CD14-positive monocyte (primary cell): ENCODE data around the gene CBLB. TPM values are rescaled to one million over a fixed set of nuclear protein-coding genes. Genes with fewer than 3 reads are reported as not detected.

Experiments
- DNase-seq, 3 donors: peaks; one replicate each; pipeline ENCODE4 v3.0.0-alpha.2; 2011 to 2022
- H2AFZ ChIP-seq: 2 replicates; pipeline ENCODE4 v1.6.0; 2012; ENCODE audit warnings: mild to moderate bottlenecking, low read depth, low read length, inconsistent platforms; ENCODE audit not compliant: insufficient read depth, poor library complexity, severe bottlenecking
- H3K27ac ChIP-seq, 2 donors: 1 replicate in 1 of 2; 2 replicates in 1 of 2; pipeline ENCODE4 v1.5.1; 2012 to 2013; ENCODE audit warnings: low read length in 2 of 2, control low read depth in 1 of 2, inconsistent platforms in 1 of 2, low read depth in 1 of 2, mild to moderate bottlenecking in 1 of 2
- H3K27me3 ChIP-seq, 2 donors: one replicate each; pipeline versions ENCODE4 v1.6.0 to v1.6.1; 2011 to 2013; ENCODE audit warnings: low read length in 2 of 2; ENCODE audit not compliant: control insufficient read depth in 2 of 2, insufficient read depth in 2 of 2
- H3K36me3 ChIP-seq, 2 donors: replicated peaks in 1 of 2; 1 replicate in 1 of 2; 2 replicates in 1 of 2; pipeline versions ENCODE4 v1.5.1 to v1.6.1; 2012 to 2013; ENCODE audit warnings: low read length in 2 of 2, control low read depth in 1 of 2, inconsistent platforms in 1 of 2, mild to moderate bottlenecking in 1 of 2; ENCODE audit not compliant: insufficient read depth in 2 of 2, control insufficient read depth in 1 of 2
- H3K4me1 ChIP-seq, 2 donors: 1 replicate in 1 of 2; 2 replicates in 1 of 2; pipeline versions ENCODE4 v1.5.1 to v1.6.1; 2012 to 2013; ENCODE audit warnings: low read length in 2 of 2, control low read depth in 1 of 2, inconsistent platforms in 1 of 2, mild to moderate bottlenecking in 1 of 2, moderate library complexity in 1 of 2; ENCODE audit not compliant: insufficient read depth in 2 of 2, control insufficient read depth in 1 of 2
- H3K4me2 ChIP-seq: replicated peaks from 2 replicates; pipeline ENCODE3; 2012; ENCODE audit warnings: low read length, moderate library complexity, mild to moderate bottlenecking; ENCODE audit not compliant: poor library complexity, severe bottlenecking; ENCODE audit errors: extremely low read depth
- H3K4me3 ChIP-seq, 3 experiments: fragments of 200-600 bp in 1 of 3; sonication (generic) in 1 of 3; replicated peaks in 1 of 3; 1 replicate in 2 of 3; 2 replicates in 1 of 3; pipeline ENCODE4 v1.5.1; 2011 to 2013; ENCODE audit warnings: low read length in 3 of 3, mild to moderate bottlenecking in 3 of 3, control low read depth in 2 of 3, low read depth in 2 of 3, inconsistent platforms in 1 of 3, moderate library complexity in 1 of 3
- H3K79me2 ChIP-seq: 2 replicates; pipeline ENCODE4 v1.6.0; 2012; ENCODE audit warnings: mild to moderate bottlenecking, control low read depth, inconsistent platforms, low read length, moderate library complexity; ENCODE audit not compliant: insufficient read depth
- H3K9ac ChIP-seq: 2 replicates; pipeline ENCODE4 v1.6.0; 2017; ENCODE audit warnings: low read length, mild to moderate bottlenecking; ENCODE audit not compliant: insufficient read depth, poor library complexity, severe bottlenecking
- H3K9me3 ChIP-seq, 2 donors: replicated peaks in 1 of 2; 1 replicate in 1 of 2; 2 replicates in 1 of 2; pipeline versions ENCODE4 v1.5.1 to v1.6.1; 2012 to 2013; ENCODE audit warnings: low read length in 2 of 2, control low read depth in 1 of 2; ENCODE audit not compliant: control insufficient read depth in 1 of 2, insufficient read depth in 1 of 2
- H4K20me1 ChIP-seq: 2 replicates; pipeline ENCODE4 v1.6.0; 2012; ENCODE audit warnings: mild to moderate bottlenecking, low read length, control low read depth, moderate library complexity; ENCODE audit not compliant: insufficient read depth
- H3K27ac Mint-ChIP-seq, 7 donors: one replicate each; pipeline ENCODE4 v1.8.0; 2020; ENCODE audit warnings: mild to moderate bottlenecking in 7 of 7, mixed read lengths in 7 of 7, moderate library complexity in 6 of 7, inconsistent platforms in 2 of 7
- H3K27me3 Mint-ChIP-seq, 3 donors: one replicate each; pipeline ENCODE4 v1.8.0; 2021 to 2022; ENCODE audit warnings: low read depth in 3 of 3, mild to moderate bottlenecking in 3 of 3, mixed read lengths in 3 of 3, moderate library complexity in 3 of 3, inconsistent platforms in 1 of 3
- H3K36me3 Mint-ChIP-seq, 2 donors: one replicate each; pipeline ENCODE4 v1.8.0; 2020; ENCODE audit warnings: mixed read lengths in 2 of 2, inconsistent platforms in 1 of 2, mild to moderate bottlenecking in 1 of 2
- H3K4me1 Mint-ChIP-seq: one replicate; pipeline ENCODE4 v1.8.0; 2020; ENCODE audit warnings: mild to moderate bottlenecking, mixed read lengths
- H3K4me3 Mint-ChIP-seq, 2 donors: one replicate each; pipeline ENCODE4 v1.8.0; 2020; ENCODE audit warnings: mild to moderate bottlenecking in 2 of 2, mixed read lengths in 2 of 2, moderate library complexity in 1 of 2
- H3K9me3 Mint-ChIP-seq, 7 donors: one replicate each; pipeline ENCODE4 v1.8.0; 2020 to 2022; ENCODE audit warnings: mixed read lengths in 7 of 7, mild to moderate bottlenecking in 6 of 7, moderate library complexity in 6 of 7, inconsistent platforms in 2 of 7
- CTCF ChIP-seq: fragments of 200-600 bp; IDR thresholded peaks from one replicate; pipeline ENCODE4 v1.8.0; 2022; ENCODE audit warnings: antibody characterized with exemption, mild to moderate bottlenecking
- WGBS: methylation state at CpG from one replicate; pipeline ENCODE4 v1.1.5; 2013; ENCODE audit warnings: missing lambda C conversion rate; ENCODE audit not compliant: insufficient coverage; 5-methylcytosine and 5-hydroxymethylcytosine counted together
- intact Hi-C, 2 donors: fragments of 100-400 bp; cut with micrococcal nuclease; formaldehyde crosslinking; loops; one replicate each; pipeline versions ENCODE4 v1.15.0 to v1.15.1; 2023
- polyA plus RNA-seq, 3 donors: library from polyadenylated mRNA; depleted of rRNA in 1 of 3; unstranded in 2 of 3; stranded (reverse) in 1 of 3; fragments of 300-500 nt in 2 of 3; fragments of >200 nt in 1 of 3; fragmentation: Illumina TruSeq in 2 of 3; gene quantifications; 1 replicate in 2 of 3; 2 replicates in 1 of 3; pipeline ENCODE4 v1.2.3, GENCODE V29; 2012 to 2021

Gene CBLB
- polyA plus RNA-seq, 3 donors, result 1.6 to 8.1 (median 3.6) TPM

DNA sequence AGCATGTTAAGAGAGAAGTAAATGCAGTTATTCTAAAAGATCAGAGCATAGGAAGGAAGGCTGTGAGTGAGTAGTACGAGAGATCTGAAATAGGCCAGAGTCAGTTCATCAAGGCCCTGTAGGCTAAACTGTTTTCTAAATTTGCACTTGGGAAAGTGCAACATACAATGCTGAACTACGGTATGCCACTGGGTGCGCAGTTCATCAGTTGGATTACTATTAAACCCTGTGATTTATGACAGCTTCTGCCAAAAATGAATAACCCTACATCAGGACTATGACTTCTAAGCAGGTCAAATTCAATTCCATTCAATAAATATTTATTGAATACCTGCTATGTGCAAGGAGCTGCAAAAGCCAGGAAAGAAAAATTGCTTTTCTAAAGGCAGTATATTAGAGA lies 10.8 kb downstream of the CBLB start:
- Mint-ChIP-seq H3K27me3 (no peaks in the 10 kb centered on the region), H3K4me1 (no peaks in the 10 kb centered on the region), H3K36me3 (peaks cover 27 to 33% of the 10 kb centered on the region in 2 donors), H3K27ac (no peak overlapping the region), H3K4me3 (no peak overlapping the region), H3K9me3 (peaks cover 0 to 1% (median 0%) of the 10 kb centered on the region in 7 donors)
- intact Hi-C loops, result no loop called here
- Histone ChIP-seq H3K4me3 (no peak overlapping the region), H3K79me2 (no peaks in the 10 kb centered on the region), H3K9ac (no peak overlapping the region), H3K4me1 (peaks cover 4 to 6% of the 10 kb centered on the region in 2 donors), H3K27ac (no peak overlapping the region), H3K36me3 (peaks cover 2 to 34% of the 10 kb centered on the region in 2 donors), H2AFZ (no peak overlapping the region), H3K27me3 (no peaks in the 10 kb centered on the region), H3K9me3 (peaks cover 0 to 3% of the 10 kb centered on the region in 2 donors), H4K20me1 (no peaks in the 10 kb centered on the region), H3K4me2 (no peak overlapping the region)
- 89% methylated on average over 1 of the region's 3 CpGs for WGBS
- no peak for DNase-seq
- TF ChIP-seq CTCF, result no peak

GRCh38 chr3:105857601-105858000 lies 11.2 kb downstream of the CBLB start:
- no peak overlapping the region for H3K27ac Mint-ChIP-seq
- Histone ChIP-seq H3K9ac (no peak overlapping the region), H3K9me3 (peaks cover 0 to 3% of the 10 kb centered on the region in 2 donors), H3K36me3 (peaks cover 2 to 38% of the 10 kb centered on the region in 2 donors), H3K4me3 (no peak overlapping the region), H4K20me1 (no peaks in the 10 kb centered on the region), H3K27ac (no peak overlapping the region), H3K4me2 (no peak overlapping the region), H3K4me1 (peaks cover 4 to 6% of the 10 kb centered on the region in 2 donors), H3K79me2 (no peaks in the 10 kb centered on the region), H2AFZ (no peak overlapping the region), H3K27me3 (no peaks in the 10 kb centered on the region)
- no peaks in the 10 kb centered on the region for H3K27me3 Mint-ChIP-seq
- no CpG with 5 or more reads among the region's 1 CpG for WGBS
- peaks cover 0 to 1% (median 0%) of the 10 kb centered on the region in 7 donors for H3K9me3 Mint-ChIP-seq
- no peak overlapping the region for H3K4me3 Mint-ChIP-seq
- no peak for DNase-seq
- H3K4me1 Mint-ChIP-seq, result no peaks in the 10 kb centered on the region
- H3K36me3 Mint-ChIP-seq, result peaks cover 30 to 37% of the 10 kb centered on the region in 2 donors
- no peak for TF ChIP-seq CTCF
- intact Hi-C loops, result no loop called here
